H1 (cell line): ENCODE results near the gene SREK1IP1. TPM values are rescaled to one million over a fixed set of nuclear protein-coding genes. Genes with fewer than 3 reads are reported as not detected.

ENCODE experiments used
- CTCF ChIA-PET: fragments of 300-600 bp; sonication (Branson Sonifier 250); formaldehyde crosslinking; loops from one replicate; lab custom pipeline; 2021; ENCODE audit not compliant: partially characterized antibody; lab: Charles Lee
- POLR2A ChIA-PET: fragments of 300-600 bp; sonication (Branson Sonifier 250); formaldehyde crosslinking; loops from one replicate; lab custom pipeline; 2021; ENCODE audit warnings: inconsistent platforms; ENCODE audit not compliant: partially characterized antibody; lab: Charles Lee
- DNase-seq, 2 experiments: peaks; one replicate each; pipeline versions ENCODE4 v3.0.0 to v3.0.0-alpha.2; 2010 to 2022; ENCODE audit warnings: low spot score in 2 of 2, low read depth in 1 of 2, mixed read lengths in 1 of 2
- FAIRE-seq: peaks from 2 replicates; lab custom pipeline; 2011; peaks lifted over from hg19 to GRCh38; lab: Jason Lieb, UNC
- H2AFZ ChIP-seq: 2 replicates; pipeline ENCODE4 v1.8.1; 2012; ENCODE audit warnings: low read length, inconsistent platforms
- H2AK5ac ChIP-seq: 2 replicates; pipeline ENCODE4 v1.6.1; 2013; ENCODE audit warnings: low read depth, low read length
- H2BK120ac ChIP-seq: replicated peaks from 2 replicates; pipeline ENCODE3; 2013; ENCODE audit warnings: low read depth, low read length, inconsistent platforms
- H2BK12ac ChIP-seq: 2 replicates; pipeline ENCODE4 v1.6.1; 2013; ENCODE audit warnings: low read depth, low read length
- H2BK15ac ChIP-seq: 2 replicates; pipeline ENCODE4 v1.6.1; 2013; ENCODE audit warnings: low read length
- H2BK20ac ChIP-seq: 2 replicates; pipeline ENCODE4 v1.6.1; 2013; ENCODE audit warnings: low read length
- H2BK5ac ChIP-seq: 2 replicates; pipeline ENCODE4 v1.6.1; 2013; ENCODE audit warnings: low read depth, low read length
- H3K14ac ChIP-seq: 2 replicates; pipeline ENCODE4 v1.6.1; 2013; ENCODE audit warnings: inconsistent platforms; ENCODE audit not compliant: insufficient read length
- H3K18ac ChIP-seq: 2 replicates; pipeline ENCODE4 v1.6.1; 2013; ENCODE audit warnings: low read length; ENCODE audit errors: extremely low read depth
- H3K23ac ChIP-seq: 2 replicates; pipeline ENCODE4 v1.6.1; 2013; ENCODE audit warnings: inconsistent platforms; ENCODE audit not compliant: insufficient read length
- H3K23me2 ChIP-seq: 2 replicates; pipeline ENCODE4 v1.6.1; 2013; ENCODE audit warnings: low read depth, low read length
- H3K27ac ChIP-seq: 2 replicates; pipeline ENCODE4 v1.6.1; 2011; ENCODE audit warnings: low read depth, low read length, inconsistent platforms
- H3K27me3 ChIP-seq, 4 experiments: replicated peaks in 1 of 4; 1 replicate in 1 of 4; 2 replicates in 3 of 4; pipeline versions ENCODE4 v1.6.1 to v1.8.1; 2011 to 2013; ENCODE audit warnings: low read length in 3 of 4, mild to moderate bottlenecking in 3 of 4, inconsistent platforms in 2 of 4, mixed read lengths in 2 of 4, moderate library complexity in 1 of 4; ENCODE audit not compliant: control insufficient read depth in 3 of 4, insufficient read depth in 3 of 4; ENCODE audit errors: extremely low read depth in 1 of 4
- H3K36me3 ChIP-seq, 4 experiments: 2 replicates each; pipeline versions ENCODE4 v1.6.1 to v1.8.1; 2011 to 2013; ENCODE audit warnings: mild to moderate bottlenecking in 4 of 4, low read length in 3 of 4, moderate library complexity in 2 of 4, control low read depth in 1 of 4, inconsistent platforms in 1 of 4; ENCODE audit not compliant: insufficient read depth in 4 of 4, control insufficient read depth in 2 of 4
- H3K4ac ChIP-seq: replicated peaks from 2 replicates; pipeline ENCODE3; 2013; ENCODE audit warnings: low read length, low read depth, mixed read lengths, inconsistent platforms; ENCODE audit not compliant: insufficient read length
- H3K4me1 ChIP-seq, 4 experiments: replicated peaks in 1 of 4; 1 replicate in 1 of 4; 2 replicates in 3 of 4; pipeline versions ENCODE4 v1.6.1 to v1.8.1; 2011 to 2013; ENCODE audit warnings: low read length in 3 of 4, inconsistent platforms in 2 of 4, mixed read lengths in 1 of 4; ENCODE audit not compliant: insufficient read depth in 4 of 4, control insufficient read depth in 3 of 4
- H3K4me2 ChIP-seq, 2 experiments: 2 replicates each; pipeline versions ENCODE4 v1.6.1 to v1.8.1; 2011 to 2013; ENCODE audit warnings: low read depth in 2 of 2, low read length in 2 of 2, control low read depth in 1 of 2, inconsistent platforms in 1 of 2, mild to moderate bottlenecking in 1 of 2; ENCODE audit not compliant: insufficient read depth in 1 of 2
- H3K4me3 ChIP-seq, 4 experiments: fragments of 200-600, 300-600 bp in 1 of 4; sonication (generic), shearing (Covaris generic), sonication (Bioruptor Twin) in 1 of 4; 2 replicates each; pipeline versions ENCODE4 v1.5.1 to v1.8.1; 2011 to 2016; ENCODE audit warnings: low read length in 4 of 4, low read depth in 3 of 4, control low read depth in 2 of 4, inconsistent platforms in 2 of 4, mild to moderate bottlenecking in 2 of 4, mixed read lengths in 1 of 4, moderate library complexity in 1 of 4; ENCODE audit not compliant: insufficient read depth in 2 of 4; ENCODE audit errors: extremely low read depth in 1 of 4
- H3K56ac ChIP-seq: replicated peaks from 2 replicates; pipeline ENCODE3; 2013; ENCODE audit warnings: low read depth, mild to moderate bottlenecking, mixed read lengths, low read length, inconsistent platforms; ENCODE audit not compliant: insufficient read length
- H3K79me1 ChIP-seq: 2 replicates; pipeline ENCODE4 v1.6.1; 2013; ENCODE audit warnings: low read depth, low read length, control low read depth
- H3K79me2 ChIP-seq, 2 experiments: 2 replicates each; pipeline versions ENCODE4 v1.6.1 to v1.8.1; 2012 to 2013; ENCODE audit warnings: low read length in 2 of 2, mild to moderate bottlenecking in 2 of 2, inconsistent platforms in 1 of 2; ENCODE audit not compliant: insufficient read depth in 2 of 2, control insufficient read depth in 1 of 2
- H3K9ac ChIP-seq, 4 experiments: replicated peaks in 1 of 4; 1 replicate in 1 of 4; 2 replicates in 3 of 4; pipeline versions ENCODE4 v1.6.1 to v1.8.1; 2011 to 2013; ENCODE audit warnings: low read depth in 3 of 4, low read length in 3 of 4, control low read depth in 2 of 4, mild to moderate bottlenecking in 2 of 4, moderate library complexity in 2 of 4, inconsistent platforms in 1 of 4; ENCODE audit errors: extremely low read depth in 1 of 4
- H3K9me3 ChIP-seq, 2 experiments: 2 replicates each; pipeline versions ENCODE4 v1.6.1 to v1.8.1; 2012 to 2013; ENCODE audit warnings: mild to moderate bottlenecking in 2 of 2, moderate library complexity in 2 of 2, control low read depth in 1 of 2, inconsistent platforms in 1 of 2, low read depth in 1 of 2, low read length in 1 of 2, mixed read lengths in 1 of 2; ENCODE audit not compliant: insufficient read depth in 2 of 2
- H4K20me1 ChIP-seq, 2 experiments: replicated peaks in 1 of 2; 2 replicates each; pipeline versions ENCODE3 to v1.8.1; 2011 to 2013; ENCODE audit warnings: inconsistent platforms in 2 of 2, low read length in 2 of 2, mild to moderate bottlenecking in 1 of 2; ENCODE audit not compliant: insufficient read depth in 2 of 2, control insufficient read depth in 1 of 2
- H4K5ac ChIP-seq: 2 replicates; pipeline ENCODE4 v1.6.1; 2013; ENCODE audit warnings: low read length, low read depth, mixed read lengths, inconsistent platforms; ENCODE audit not compliant: insufficient read length
- H4K8ac ChIP-seq: 2 replicates; pipeline ENCODE4 v1.8.0; 2013; ENCODE audit warnings: mild to moderate bottlenecking, moderate library complexity, low read length, inconsistent platforms; ENCODE audit not compliant: insufficient read depth; ENCODE audit errors: extremely low read depth
- H4K91ac ChIP-seq: replicated peaks from 2 replicates; pipeline ENCODE3; 2013; ENCODE audit warnings: low read length, mixed read lengths, inconsistent platforms; ENCODE audit not compliant: insufficient read length
- NANOG ChIP-seq: IDR thresholded peaks from 2 replicates; pipeline ENCODE4 v1.6.1; 2011; ENCODE audit warnings: low read length, low read depth, mild to moderate bottlenecking, inconsistent platforms; ENCODE audit not compliant: insufficient read depth, poor library complexity, severe bottlenecking
- RNF2 ChIP-seq: fragments of 200-900, 300-1000 bp; sonication (generic); IDR thresholded peaks from 2 replicates; pipeline ENCODE4 v1.7.1; 2016; ENCODE audit warnings: borderline replicate concordance, low read depth, mild to moderate bottlenecking, antibody characterized with exemption, low read length; ENCODE audit not compliant: poor library complexity, severe bottlenecking; ENCODE audit errors: missing control alignments
- SIX5 ChIP-seq: IDR thresholded peaks from 2 replicates; pipeline ENCODE4 v1.6.1; 2011; ENCODE audit warnings: mild to moderate bottlenecking, low read depth, low read length
- SP1 ChIP-seq: IDR thresholded peaks from 2 replicates; pipeline ENCODE4 v1.6.1; 2011; ENCODE audit warnings: low read depth, low read length
- SP4 ChIP-seq: IDR thresholded peaks from 2 replicates; pipeline ENCODE4 v1.6.1; 2012; ENCODE audit warnings: low read length, inconsistent platforms
- TAF7 ChIP-seq: optimal IDR thresholded peaks from 2 replicates; pipeline ENCODE3; 2011; ENCODE audit warnings: low read depth, mild to moderate bottlenecking, inconsistent platforms, low read length, moderate library complexity, borderline replicate concordance
- YY1 ChIP-seq: IDR thresholded peaks from 2 replicates; pipeline ENCODE4 v1.6.1; 2011; ENCODE audit warnings: low read depth, mild to moderate bottlenecking, low read length
- polyA plus RNA-seq, 7 experiments: library from polyadenylated mRNA; depleted of rRNA in 3 of 7; stranded (reverse) in 5 of 7; unstranded in 2 of 7; fragments of >200 nt in 5 of 7; fragments of 200-250 nt in 2 of 7; gene quantifications; 1 replicate in 5 of 7; 2 replicates in 1 of 7; 4 replicates in 1 of 7; pipeline versions ENCODE4 v1.2.1 to v1.2.3, GENCODE V29; 2011 to 2013; ENCODE audit warnings: missing spikeins in 2 of 7, mixed read lengths in 2 of 7
- total RNA-seq: library from RNA; stranded (reverse); fragmentation: NEBNext Ultra II Directional; extraction: Animal tissue kit (Norgen Biotek cat#: 25700); gene quantifications from 2 replicates; pipeline ENCODE4 v1.2.1, GENCODE V29; 2021
- TF ChIP-seq, protein P1 (sequence below): IDR thresholded peaks from 2 replicates; pipeline ENCODE4 v1.6.1; 2011; ENCODE audit warnings: low read depth, mild to moderate bottlenecking, low read length; ENCODE audit not compliant: insufficient read depth
- TF ChIP-seq, protein P2 (sequence below): IDR thresholded peaks from 2 replicates; pipeline ENCODE4 v1.6.1; 2012; ENCODE audit warnings: inconsistent platforms

The SREK1IP1 gene
- total and polyA plus RNA-seq, 2 of the 8 experiments (the other 6 are each of a cell fraction or from before 2014, with no cell fraction given), result 6.2 to 39.0 TPM

DNA sequence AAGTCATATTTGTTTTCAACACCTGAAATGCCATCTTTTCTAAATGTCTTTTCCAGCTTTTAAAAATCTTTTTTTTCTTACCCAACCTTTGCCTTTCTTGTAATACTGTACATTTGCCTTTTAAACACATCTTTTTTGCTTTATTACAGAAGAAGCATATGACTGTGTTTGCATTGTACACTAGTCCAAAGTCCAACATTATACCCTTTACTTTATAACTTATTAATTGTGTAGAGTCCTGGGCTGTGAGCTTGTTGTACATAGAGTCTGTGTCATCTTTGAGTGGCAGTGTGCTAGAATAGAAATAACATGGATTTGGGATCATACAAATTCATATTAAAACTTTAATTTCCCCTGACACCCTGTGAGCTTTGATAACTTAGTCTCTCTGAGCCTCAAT, 24.0 kb upstream of the SREK1IP1 start:
- Histone ChIP-seq H3K36me3 (peaks cover 0 to 4% (median 0%) of the 10 kb centered on the region in 4 experiments; a peak in 1 of 8 replicates), H3K18ac (no peak overlapping the region), H2BK5ac (no peak overlapping the region), H3K14ac (no peak overlapping the region), H2BK120ac (no peak overlapping the region), H2AFZ (no peak overlapping the region), H3K23me2 (no peaks in the 10 kb centered on the region), H2BK20ac (no peak overlapping the region), H3K23ac (no peak overlapping the region), H3K9me3 (no peaks in the 10 kb centered on the region), H4K8ac (no peak overlapping the region), H3K27ac (no peak overlapping the region), H3K4me2 (no peak overlapping the region), H2AK5ac (no peak overlapping the region), H3K79me1 (no peaks in the 10 kb centered on the region), H3K4me3 (no peak overlapping the region), H3K9ac (no peak overlapping the region), H3K27me3 (no peaks in the 10 kb centered on the region), H3K4me1 (peaks cover 0 to 3% (median 0%) of the 10 kb centered on the region in 4 experiments; a peak in 1 of 7 replicates), H4K20me1 (no peaks in the 10 kb centered on the region), H3K79me2 (no peaks in the 10 kb centered on the region), H2BK15ac (no peak overlapping the region), H4K5ac (no peak overlapping the region), H3K4ac (no peak overlapping the region), H2BK12ac (no peak overlapping the region), H4K91ac (no peak overlapping the region), H3K56ac (no peak overlapping the region)
- TF ChIP-seq TAF7, result no peak
- TF ChIP-seq NANOG, result no peak
- TF ChIP-seq SIX5, result no peak
- TF ChIP-seq, protein P1, sequence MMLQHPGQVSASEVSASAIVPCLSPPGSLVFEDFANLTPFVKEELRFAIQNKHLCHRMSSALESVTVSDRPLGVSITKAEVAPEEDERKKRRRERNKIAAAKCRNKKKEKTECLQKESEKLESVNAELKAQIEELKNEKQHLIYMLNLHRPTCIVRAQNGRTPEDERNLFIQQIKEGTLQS, result no peak
- no peak for TF ChIP-seq RNF2
- no peak for TF ChIP-seq SP1
- TF ChIP-seq YY1, result no peak
- no peak for TF ChIP-seq SP4
- TF ChIP-seq, protein P2, sequence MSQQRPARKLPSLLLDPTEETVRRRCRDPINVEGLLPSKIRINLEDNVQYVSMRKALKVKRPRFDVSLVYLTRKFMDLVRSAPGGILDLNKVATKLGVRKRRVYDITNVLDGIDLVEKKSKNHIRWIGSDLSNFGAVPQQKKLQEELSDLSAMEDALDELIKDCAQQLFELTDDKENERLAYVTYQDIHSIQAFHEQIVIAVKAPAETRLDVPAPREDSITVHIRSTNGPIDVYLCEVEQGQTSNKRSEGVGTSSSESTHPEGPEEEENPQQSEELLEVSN, result no peak
- ChIA-PET POLR2A (interaction anchor here (0.7 kb wide), 1 partner anchor 13 kb away, joined by 3 read pairs; no protein-coding TSS in a partner anchor), CTCF (interaction anchor here (1.3 to 1.5 kb wide), 2 partner anchors 8 to 157 kb away, joined by 4 read pairs; no protein-coding TSS in a partner anchor)
- no peak for DNase-seq
- FAIRE-seq, result no peak
